Motor neuron (in vitro differentiated cells): ENCODE measurements around the gene CCL16. TPM values are rescaled to one million over a fixed set of nuclear protein-coding genes. Genes with fewer than 3 reads are reported as not detected.
"Not testable (repeated sequence)": the region's sequence is repeated elsewhere in the genome, so short reads cannot be mapped to it uniquely, and the experiment has no call there.

ENCODE experiments used
- ATAC-seq, 8 experiments: fragments of 200-7000 bp; cut with Tn5 transposase; replicated peaks in 6 of 8; 2 replicates each; pipeline ENCODE4 v1.8.0; 2021; ENCODE audit warnings: mild to moderate bottlenecking in 8 of 8, moderate library complexity in 8 of 8
- H3K27ac ChIP-seq, 2 donors: fragments of 250-450 bp; sonication (Bioruptor Pico); 2 replicates each; pipeline ENCODE4 v1.9.0; 2021; ENCODE audit warnings: antibody characterized with exemption in 2 of 2, mild to moderate bottlenecking in 2 of 2, moderate library complexity in 1 of 2
- H3K4me1 ChIP-seq, 2 donors: fragments of 250-450 bp; sonication (Bioruptor Pico); replicated peaks in 1 of 2; 2 replicates each; pipeline ENCODE4 v1.6.1; 2021; ENCODE audit warnings: antibody characterized with exemption in 2 of 2, mild to moderate bottlenecking in 2 of 2, moderate library complexity in 1 of 2
- H3K4me3 ChIP-seq, 5 donors: fragments of 250-450 bp; sonication (Bioruptor Pico); 2 replicates each; pipeline ENCODE4 v1.9.0; 2021; ENCODE audit warnings: antibody characterized with exemption in 5 of 5, mild to moderate bottlenecking in 5 of 5, moderate library complexity in 4 of 5
- WGBS, 10 experiments: fragments of 450-650 bp; shearing (Covaris generic); methylation state at CpG; one replicate each; pipeline ENCODE4 v1.0.0; 2022; 5-methylcytosine and 5-hydroxymethylcytosine counted together
- in situ Hi-C, 9 experiments: fragments of 400-800 bp; cut with MboI; loops; one replicate each; pipeline ENCODE4 v1.15.0; 2021; ENCODE audit warnings: low sequenced_read_pairs in 9 of 9, low pct_unique_long_range_greater_than_20kb in 2 of 9; ENCODE audit not compliant: unreplicated experiment in 9 of 9
- total RNA-seq, 8 experiments: library from RNA; unstranded; fragments of 300-600 nt; gene quantifications; 2 replicates each; pipeline versions ENCODE4 v1.2.3 to v1.2.4, GENCODE V29; 2022

CCL16 gene, protein sequence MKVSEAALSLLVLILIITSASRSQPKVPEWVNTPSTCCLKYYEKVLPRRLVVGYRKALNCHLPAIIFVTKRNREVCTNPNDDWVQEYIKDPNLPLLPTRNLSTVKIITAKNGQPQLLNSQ
- total RNA-seq: under 1 TPM in 1 of 8 experiments, not detected in 7; 0.24 TPM

DNA sequence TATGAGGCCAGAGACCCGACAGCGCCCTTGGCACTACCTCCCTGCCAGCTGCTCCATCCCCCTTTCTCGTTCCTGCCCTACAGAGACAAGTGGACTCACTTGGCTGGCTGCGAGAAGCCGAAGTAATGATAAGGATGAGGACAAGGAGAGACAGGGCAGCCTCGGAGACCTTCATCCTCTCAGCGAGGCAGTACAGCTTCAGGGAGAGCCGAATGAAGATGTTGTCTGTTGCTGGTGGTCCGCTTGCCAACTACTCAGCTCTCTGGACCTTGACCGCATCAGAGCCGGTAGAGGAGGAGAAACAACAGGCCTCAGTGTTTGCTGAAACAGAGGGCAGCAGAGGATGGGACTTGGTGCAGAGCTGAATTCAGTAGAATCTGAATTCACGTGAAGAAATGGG is at the start of gene CCL16:
Gene CCL16, minus strand, starts transcription at position 252 of the 400 bp plus-strand sequence. Its CDS starts 77 bp downstream, at position 175.
- WGBS, 10 experiments: 0 to 97% (median 68%) methylated on average over 1 to 9 of the region's 12 CpGs; no CpG with 5 or more reads in 2 of the 10 experiments
- in situ Hi-C loops: loop anchor here in 1 of 9 experiments (25.0 kb wide), 1 partner anchor 156 kb away; no protein-coding TSS in a partner anchor

DNA sequence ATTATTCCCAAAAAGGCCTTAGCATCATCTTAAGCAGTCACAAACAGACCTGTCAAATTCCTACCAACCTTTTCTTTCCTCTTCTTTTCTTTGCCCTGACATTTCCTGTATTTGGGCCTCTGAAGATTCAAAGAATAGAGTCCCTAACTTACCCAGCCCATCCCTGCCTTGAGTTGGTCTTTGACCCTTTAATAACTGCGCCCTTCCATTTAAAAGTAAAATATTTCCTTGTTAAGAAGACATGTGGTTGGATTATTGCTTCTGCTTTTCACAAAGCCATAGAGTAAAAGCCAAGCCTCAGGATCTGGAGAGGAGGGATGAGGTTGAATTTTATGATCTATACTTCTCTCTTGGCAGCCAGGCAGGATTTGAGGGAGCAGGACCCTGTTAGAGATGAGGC is 49.7 kb upstream of the CCL16 start:
- Histone ChIP-seq H3K4me3 (no peak overlapping the region), H3K4me1 (peaks cover 0 to 11% of the 10 kb centered on the region in 2 donors), H3K27ac (no peak overlapping the region)
- WGBS, 10 experiments: 0 to 100% (median 67%) methylated on average over 1 of the region's 1 CpG; no CpG with 5 or more reads in 3 of the 10 experiments
- ATAC-seq: no peak
- in situ Hi-C loops: no loop called here

More for the DNA sequence above, at the start of gene CCL16:
- no peak within 1 kb of the TSS for H3K4me3 ChIP-seq
- no peak within 1 kb of the TSS for H3K27ac ChIP-seq
- ATAC-seq: no peak
- no peaks in the 10 kb centered on the region for H3K4me1 ChIP-seq

DNA sequence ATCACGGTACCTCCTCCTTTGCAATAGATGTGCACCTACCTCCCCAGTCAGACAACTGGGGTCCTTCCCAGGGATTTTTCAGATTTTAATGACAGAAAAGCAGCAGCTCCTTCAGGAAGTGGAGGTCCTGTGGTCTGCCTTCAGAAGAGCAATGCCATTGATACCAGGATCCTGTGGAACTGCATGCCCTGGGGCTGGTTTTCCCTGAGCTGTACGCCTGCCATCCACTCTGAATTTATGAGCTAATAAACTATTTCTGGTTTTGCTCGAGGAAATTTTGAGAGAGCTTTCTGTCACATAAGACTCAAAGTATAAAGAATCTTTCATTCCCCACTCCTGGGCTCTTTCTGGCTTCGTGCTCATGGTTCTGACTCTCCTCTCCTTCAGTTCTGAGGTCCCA is 46.5 kb upstream of the CCL16 start:
- peak in 1 of 8 experiments; percentile 52 for ATAC-seq
- peaks cover 0 to 11% of the 10 kb centered on the region in 2 donors for H3K4me1 ChIP-seq
- in situ Hi-C loops: no loop called here
- H3K4me3 ChIP-seq: no peak overlapping the region
- H3K27ac ChIP-seq: no peak overlapping the region
- 0 to 69% (median 43%) methylated on average over 1 to 4 of the region's 4 CpGs; no CpG with 5 or more reads in 1 of the 10 experiments for WGBS, 10 experiments

DNA sequence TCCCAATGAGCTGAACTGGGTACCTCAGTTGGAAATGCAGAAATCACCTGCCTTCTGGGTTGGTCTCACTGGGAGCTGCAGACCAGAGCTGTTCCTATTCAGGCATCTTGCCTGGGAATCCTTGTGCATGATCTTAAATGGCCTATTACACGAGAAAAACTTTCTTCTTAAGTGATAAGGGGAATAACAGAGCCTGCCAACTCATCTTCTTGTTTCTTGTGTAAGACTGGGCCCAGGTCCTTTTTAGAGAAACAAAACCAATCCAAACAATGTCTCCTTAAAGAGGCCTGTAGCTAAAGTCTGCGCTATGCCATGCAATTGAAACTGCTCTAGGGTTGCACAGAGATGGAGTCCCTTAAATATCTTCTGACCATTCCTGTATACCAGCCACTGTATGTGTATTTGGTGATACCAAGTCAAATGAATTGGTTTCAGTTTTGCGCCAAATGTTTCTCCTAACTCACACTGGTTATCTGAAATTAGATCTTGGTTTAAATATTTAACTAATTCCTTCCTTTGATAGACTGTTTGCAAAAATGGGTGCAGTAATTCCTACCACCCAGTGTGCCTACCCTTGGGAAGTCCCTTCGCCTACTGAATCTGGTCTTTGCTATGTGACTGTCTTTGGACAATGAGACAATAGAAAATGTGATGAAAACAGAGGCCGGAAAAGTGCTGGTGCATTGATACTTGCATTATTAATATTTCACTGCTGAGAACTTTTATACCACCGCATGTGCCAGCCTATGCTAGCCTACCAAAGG is 43.0 kb upstream of the CCL16 start:
- Histone ChIP-seq H3K4me1 (no peaks in the 10 kb centered on the region), H3K27ac (no peak overlapping the region), H3K4me3 (no peak overlapping the region)
- in situ Hi-C loops: no loop called here
- WGBS, 10 experiments: 39 to 100% (median 81%) methylated on average over 1 to 6 of the region's 6 CpGs
- ATAC-seq: no peak

DNA sequence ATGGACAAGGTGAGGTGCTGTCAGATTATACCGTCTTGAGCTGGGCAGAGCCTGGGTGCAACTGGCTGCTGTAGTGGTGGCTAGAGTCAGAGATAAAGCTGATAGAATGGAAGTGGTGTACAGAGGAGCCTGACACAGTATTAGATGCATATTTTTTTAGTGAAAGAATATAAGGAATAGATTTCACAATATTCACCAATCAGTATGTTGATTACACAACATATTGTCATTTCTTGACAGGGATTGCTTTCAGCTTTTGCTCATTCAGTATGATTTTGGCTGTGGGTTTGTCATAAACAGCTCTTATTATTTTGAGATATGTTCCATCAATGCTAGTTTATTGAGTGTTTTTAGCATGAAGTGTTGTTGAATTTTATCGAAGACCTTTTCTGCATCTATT is 38.1 kb upstream of the CCL16 start:
- in situ Hi-C loops: no loop called here
- no peak for ATAC-seq

DNA sequence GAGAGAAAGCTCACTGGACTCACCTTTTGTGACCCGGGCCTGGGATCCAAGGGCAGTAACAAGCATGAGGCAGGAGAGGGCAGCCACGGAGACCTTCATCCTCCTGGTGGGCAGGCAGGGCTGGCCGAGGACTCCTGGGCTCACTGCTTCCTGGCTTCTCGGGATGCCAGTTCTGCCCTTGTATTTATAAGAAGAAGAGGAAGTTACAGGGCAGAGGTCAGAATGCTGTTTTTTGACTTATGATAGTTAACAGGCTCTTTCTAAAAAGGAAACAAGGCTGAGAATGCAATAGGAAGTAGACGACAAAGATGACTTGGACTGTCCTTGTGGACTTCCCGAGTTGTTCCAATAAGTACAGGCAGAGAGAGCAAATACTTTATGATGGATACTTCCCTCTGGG is 36.5 kb upstream of the CCL16 start, which contains the start of gene CCL23:
Gene CCL23, minus strand, starts transcription at position 174 of the 400 bp plus-strand sequence. Its CDS starts 75 bp downstream, at position 99.
- 0 to 83% (median 39%) methylated on average over 1 to 6 of the region's 6 CpGs; no CpG with 5 or more reads in 2 of the 10 experiments for WGBS, 10 experiments
- Histone ChIP-seq H3K4me3 (no peak within 1 kb of the TSS), H3K27ac (no peak within 1 kb of the TSS), H3K4me1 (no peaks in the 10 kb centered on the region)
- in situ Hi-C loops: no loop called here
- ATAC-seq: no peak

More for the DNA sequence above, 38.1 kb upstream of the CCL16 start:
- Histone ChIP-seq H3K27ac (no peak overlapping the region), H3K4me1 (no peaks in the 10 kb centered on the region), H3K4me3 (no peak overlapping the region)
- 0 to 100% (median 82%) methylated on average over 1 to 2 of the region's 2 CpGs; no CpG with 5 or more reads in 1 of the 10 experiments for WGBS, 10 experiments

DNA sequence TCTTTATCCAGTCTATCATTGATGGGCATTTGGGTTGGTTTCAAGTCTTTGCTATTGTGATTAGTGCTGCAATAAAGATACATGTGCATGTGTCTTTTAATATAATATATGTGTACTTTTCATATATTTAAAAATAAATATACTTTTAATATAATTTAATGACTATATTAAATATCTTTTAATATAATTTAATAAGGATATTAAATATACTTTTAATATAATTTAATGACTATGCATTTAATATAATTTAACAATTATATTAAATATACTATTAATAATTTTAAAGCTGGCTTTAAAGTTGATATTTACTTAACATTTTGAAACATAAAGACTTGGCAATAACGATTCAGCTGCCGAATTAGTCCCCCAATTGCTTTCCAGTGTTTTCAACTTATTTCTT is 35.3 kb upstream of the CCL16 start:
- 7 to 100% (median 79%) methylated on average over 2 of the region's 2 CpGs; no CpG with 5 or more reads in 1 of the 10 experiments for WGBS, 10 experiments
- no peak for ATAC-seq
- H3K27ac ChIP-seq: no peak overlapping the region
- H3K4me1 ChIP-seq: no peaks in the 10 kb centered on the region
- in situ Hi-C loops: no loop called here
- H3K4me3 ChIP-seq: no peak overlapping the region

DNA sequence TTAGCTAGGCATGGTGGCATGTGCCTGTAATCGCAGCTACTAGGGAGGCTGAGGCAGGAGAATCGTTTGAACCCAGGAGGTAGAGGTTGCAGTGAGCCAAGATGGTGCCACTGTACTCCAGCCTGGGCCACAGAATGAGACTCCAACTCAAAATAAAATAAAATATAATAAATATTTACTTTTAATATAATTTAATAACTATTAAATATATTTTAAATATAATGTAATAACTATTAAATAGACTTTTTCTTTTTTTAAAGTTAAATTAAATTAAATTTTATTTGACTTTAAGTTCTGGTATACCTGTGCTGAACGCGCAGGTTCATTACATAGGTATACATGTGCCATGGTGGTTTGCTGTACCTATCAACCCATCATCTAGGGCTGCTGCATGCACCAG is 34.6 kb upstream of the CCL16 start:
- ATAC-seq, H3K4me3 ChIP-seq, H3K4me1 ChIP-seq, H3K27ac ChIP-seq, in situ Hi-C loops: not testable (repeated sequence)
- 31 to 100% (median 81%) methylated on average over 2 to 4 of the region's 4 CpGs for WGBS, 10 experiments

DNA sequence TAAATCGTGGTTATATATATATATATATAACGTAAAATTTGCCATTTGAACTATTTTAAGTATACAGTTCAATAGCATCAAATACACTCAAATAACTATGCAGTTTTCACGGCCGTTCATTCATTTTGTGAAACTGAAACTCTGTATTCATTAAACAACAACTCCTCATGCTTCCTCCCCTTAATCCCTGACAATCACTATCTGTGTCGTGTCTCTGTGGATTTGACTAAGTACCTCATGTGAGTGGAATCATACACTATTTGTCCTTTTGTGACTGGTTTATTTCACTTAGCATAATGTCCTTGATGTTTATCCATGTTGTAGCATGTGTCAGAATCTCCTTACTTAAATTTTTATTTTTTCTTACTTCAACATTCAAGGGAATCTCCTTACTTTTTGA is 33.6 kb upstream of the CCL16 start:
- in situ Hi-C loops: no loop called here
- Histone ChIP-seq H3K4me3 (no peak overlapping the region), H3K27ac (no peak overlapping the region), H3K4me1 (no peaks in the 10 kb centered on the region)
- ATAC-seq: no peak
- 19 to 82% (median 61%) methylated on average over 1 to 5 of the region's 5 CpGs for WGBS, 10 experiments

DNA sequence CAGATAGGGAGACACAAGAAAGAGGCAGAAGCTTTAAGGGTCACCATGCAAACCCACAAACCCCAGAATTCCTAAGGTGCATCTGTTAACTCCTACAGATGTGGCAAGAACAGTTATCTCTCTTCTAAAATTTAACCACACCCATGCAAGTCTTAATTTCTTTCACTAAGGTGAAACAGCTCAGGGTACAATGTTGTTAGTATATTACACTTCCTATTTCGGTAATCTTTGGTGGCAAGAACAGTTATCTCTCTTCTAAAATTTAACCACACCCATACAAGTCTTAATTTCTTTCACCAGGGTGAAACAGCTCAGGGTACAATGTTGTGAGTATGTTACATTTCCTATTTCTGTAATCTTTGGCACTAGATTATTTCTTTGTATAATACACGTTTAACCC is 29.9 kb upstream of the CCL16 start:
- ATAC-seq: no peak
- in situ Hi-C loops: no loop called here
- WGBS, 10 experiments: 0 to 90% (median 38%) methylated on average over 1 to 2 of the region's 2 CpGs; no CpG with 5 or more reads in 1 of the 10 experiments

DNA sequence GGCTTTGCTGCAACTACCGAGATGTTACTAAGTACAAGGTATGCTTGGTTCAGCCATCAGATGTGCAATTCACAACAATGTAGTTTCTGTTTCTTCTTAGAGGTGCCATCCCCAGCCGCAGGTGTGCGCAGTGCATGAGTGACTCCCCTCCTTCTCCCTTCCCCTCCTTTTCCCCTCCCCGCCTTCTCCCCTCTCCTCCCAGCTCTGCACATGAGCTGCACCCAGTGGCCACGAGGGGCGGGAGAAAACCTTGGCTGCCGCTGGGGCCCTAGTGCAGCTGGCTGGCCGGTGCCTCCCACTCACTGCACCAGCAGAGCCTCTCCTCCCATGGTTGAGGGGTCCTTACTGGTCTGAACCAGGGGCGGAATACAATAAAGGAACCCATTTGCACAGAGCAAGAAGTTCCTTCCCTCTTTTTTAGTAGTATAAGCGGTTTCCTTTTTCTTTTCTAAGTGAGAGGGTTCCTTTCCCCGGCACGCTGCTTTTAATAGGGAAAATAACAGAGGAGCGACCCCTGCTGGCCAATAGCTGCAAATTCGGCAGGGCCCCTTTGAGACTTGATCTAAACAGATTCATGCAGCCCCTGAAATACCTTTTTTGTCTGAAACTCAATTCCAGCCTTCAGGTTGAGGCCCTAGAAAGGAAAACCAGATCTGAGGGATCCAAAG is 27.8 kb upstream of the CCL16 start:
- in situ Hi-C loops: no loop called here
- Histone ChIP-seq H3K4me1 (no peaks in the 10 kb centered on the region), H3K4me3 (no peak overlapping the region), H3K27ac (no peak overlapping the region)
- 4 to 93% (median 67%) methylated on average over 3 to 7 of the region's 14 CpGs; no CpG with 5 or more reads in 4 of the 10 experiments for WGBS, 10 experiments
- no peak for ATAC-seq

More for the DNA sequence above, 29.9 kb upstream of the CCL16 start:
- Histone ChIP-seq H3K27ac (no peak overlapping the region), H3K4me3 (no peak overlapping the region), H3K4me1 (no peaks in the 10 kb centered on the region)

DNA sequence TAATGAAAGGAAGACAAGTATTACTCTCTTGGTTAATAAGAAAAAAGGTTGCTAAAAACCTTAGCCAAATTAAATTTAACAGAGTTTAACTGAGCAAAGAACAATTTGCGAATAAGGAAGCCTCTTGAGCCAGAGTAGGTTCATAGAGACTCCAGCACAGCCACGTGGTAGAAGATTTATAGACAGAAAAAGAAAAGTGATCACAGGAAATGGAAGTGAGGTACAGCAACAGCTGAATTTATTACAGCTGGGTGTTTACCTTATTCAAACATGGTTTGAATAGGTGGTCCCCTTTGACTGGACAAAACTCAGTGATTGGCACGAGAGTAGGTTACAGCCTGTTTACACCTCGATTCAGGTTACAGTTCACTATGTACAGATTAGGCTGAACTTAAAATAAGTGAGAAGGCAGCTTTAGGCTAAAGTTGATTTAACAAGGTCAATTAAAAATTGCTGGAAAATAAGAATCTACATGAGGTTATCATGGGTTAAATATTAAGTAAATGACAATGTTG is 23.4 kb upstream of the CCL16 start:
- H3K27ac ChIP-seq: no peak overlapping the region
- H3K4me3 ChIP-seq: no peak overlapping the region
- no peaks in the 10 kb centered on the region for H3K4me1 ChIP-seq
- 0 to 100% (median 71%) methylated on average over 1 to 4 of the region's 4 CpGs; no CpG with 5 or more reads in 2 of the 10 experiments for WGBS, 10 experiments
- in situ Hi-C loops: no loop called here
- ATAC-seq: no peak

DNA sequence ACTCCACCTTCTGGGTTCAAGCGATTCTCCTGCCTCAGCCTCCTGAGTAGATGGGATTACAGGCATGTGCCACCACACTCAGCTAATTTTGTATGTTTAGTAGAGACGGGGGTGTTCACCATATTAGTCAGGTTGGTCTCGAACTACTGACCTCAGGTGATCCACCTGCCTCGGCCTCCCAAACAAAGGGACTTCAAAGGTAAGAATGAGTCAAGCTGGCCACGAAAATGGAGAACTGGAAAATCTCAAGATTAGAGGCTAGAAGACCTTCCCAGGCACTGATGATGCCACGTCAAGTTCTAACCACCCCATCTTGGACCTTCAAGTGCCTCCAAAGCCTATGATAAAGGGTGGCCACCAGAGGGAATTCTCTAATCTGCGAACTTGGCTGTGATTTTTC is 21.3 kb upstream of the CCL16 start:
- Histone ChIP-seq H3K4me1 (no peaks in the 10 kb centered on the region), H3K4me3 (no peak overlapping the region), H3K27ac (no peak overlapping the region)
- no peak for ATAC-seq
- WGBS, 10 experiments: 25 to 73% (median 49%) methylated on average over 2 to 5 of the region's 7 CpGs; no CpG with 5 or more reads in 4 of the 10 experiments
- in situ Hi-C loops: no loop called here
